Measurements from ENCODE around the gene HYLS1.

- no peak for TF ChIP-seq ZNF274 (IDR thresholded peaks at IDR 0.05; ENCODE audit: low read depth, low read length)
- TF ChIP-seq YY1 (IDR thresholded peaks at IDR 0.05; ENCODE audit: insufficient read depth, insufficient read length) = no peak
- no peak for TF ChIP-seq SUZ12 (IDR thresholded peaks at IDR 0.05; ENCODE audit: extremely low read depth, insufficient read depth, insufficient read length)
These were observed 15.4 kb upstream of the HYLS1 start for GRCh38 chr11:125872138-125872491.

Measured in NT2/D1 (cell line).